Measurements from ENCODE around the gene SUCLG2.

Gene SUCLG2

GRCh38 chr3:67580430-67581000 lies 73.9 kb downstream of the SUCLG2 start:
- H3K4me3 ChIP-seq (ENCODE audit: low read depth, low read length) = no peak overlapping the region
- no peak for DNase-seq (ENCODE audit: low read depth)
- no peak for TF ChIP-seq CTCF (IDR thresholded peaks at IDR 0.05; ENCODE audit: insufficient read depth, low read depth, low read length, missing control alignments)

GRCh38 chr3:67578416-67578815 lies 76.0 kb downstream of the SUCLG2 start:
- TF ChIP-seq CTCF (IDR thresholded peaks at IDR 0.05; ENCODE audit: insufficient read depth, low read depth, low read length, missing control alignments) = no peak
- no peak for DNase-seq (ENCODE audit: low read depth)
- H3K4me3 ChIP-seq (ENCODE audit: low read depth, low read length) = no peak overlapping the region

- no peak for DNase-seq (ENCODE audit: low read depth)
- no peak overlapping the region for H3K4me3 ChIP-seq (ENCODE audit: low read depth, low read length)
- TF ChIP-seq CTCF (IDR thresholded peaks at IDR 0.05; ENCODE audit: insufficient read depth, low read depth, low read length, missing control alignments) = no peak
Observed at GRCh38 chr3:67576441-67576840, 78.0 kb downstream of the SUCLG2 start.

DNA sequence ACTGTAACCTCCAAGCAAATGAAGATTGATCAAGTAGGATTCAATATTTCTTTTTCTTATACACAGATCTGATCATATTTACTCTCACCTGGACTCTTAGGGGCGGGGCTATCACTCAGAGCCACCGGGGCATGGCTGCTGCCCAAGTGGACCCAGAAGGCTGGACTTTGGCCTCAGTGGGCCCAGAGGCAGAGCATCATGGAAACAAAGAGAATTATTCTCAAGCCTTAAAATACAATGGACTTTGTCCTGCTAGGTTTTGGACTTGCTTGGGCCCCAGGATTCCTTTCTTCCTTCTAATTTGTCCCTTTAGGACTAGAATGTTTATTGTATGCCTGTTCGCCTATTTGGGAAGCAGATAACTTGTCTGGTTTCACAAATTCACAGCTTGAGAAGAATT lies 85.1 kb downstream of the SUCLG2 start:
- no peak for TF ChIP-seq CTCF (IDR thresholded peaks at IDR 0.05; ENCODE audit: insufficient read depth, low read depth, low read length, missing control alignments)
- H3K4me3 ChIP-seq (ENCODE audit: low read depth, low read length) = no peak overlapping the region
- DNase-seq (ENCODE audit: low read depth) = no peak

DNA sequence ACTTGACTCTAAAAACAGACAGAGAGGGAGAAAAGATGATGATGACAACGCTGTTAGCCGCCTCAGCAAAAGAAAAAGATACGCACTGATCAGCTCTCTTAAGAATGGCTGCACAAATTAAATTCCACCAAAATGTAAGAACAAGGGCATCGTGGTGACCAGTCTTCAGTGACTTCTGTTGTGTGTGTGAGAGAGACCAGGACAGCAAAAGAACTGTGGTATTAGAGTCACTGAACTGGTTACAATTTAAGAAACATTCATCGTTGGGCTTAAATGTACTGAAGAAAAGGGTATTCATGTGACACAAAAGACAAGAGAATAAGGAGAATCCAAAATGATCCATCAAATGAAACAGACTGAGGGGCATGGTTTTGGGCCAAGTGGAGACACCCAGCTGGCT lies 86.5 kb downstream of the SUCLG2 start:
- DNase-seq (ENCODE audit: low read depth) = no peak
- H3K4me3 ChIP-seq (ENCODE audit: low read depth, low read length) = no peak overlapping the region
- no peak for TF ChIP-seq CTCF (IDR thresholded peaks at IDR 0.05; ENCODE audit: insufficient read depth, low read depth, low read length, missing control alignments)

GRCh38 chr3:67564973-67565372 lies 89.4 kb downstream of the SUCLG2 start:
- no peak for DNase-seq (ENCODE audit: low read depth)
- H3K4me3 ChIP-seq (ENCODE audit: low read depth, low read length) = no peak overlapping the region
- TF ChIP-seq CTCF (IDR thresholded peaks at IDR 0.05; ENCODE audit: insufficient read depth, low read depth, low read length, missing control alignments) = no peak

DNA sequence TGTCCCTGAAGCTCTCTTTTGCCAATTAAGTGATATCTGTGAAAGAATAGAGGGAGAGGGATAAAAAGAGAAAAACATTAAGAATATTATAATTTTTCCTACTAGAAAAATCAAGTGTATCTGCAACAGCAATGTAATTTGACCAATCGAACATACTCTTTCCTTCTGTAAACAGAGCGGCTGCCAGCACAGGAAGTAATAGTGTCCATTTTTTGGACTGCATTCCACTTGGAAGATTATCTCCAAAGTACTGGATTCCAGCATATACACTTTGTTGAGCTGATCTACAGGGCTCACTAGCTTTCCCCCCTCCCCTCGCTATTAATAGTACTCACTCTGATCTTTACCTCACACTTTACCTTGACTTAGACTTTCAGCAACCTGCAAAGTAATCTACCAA lies 90.4 kb downstream of the SUCLG2 start:
- H3K4me3 ChIP-seq (ENCODE audit: low read depth, low read length) = no peak overlapping the region
- no peak for TF ChIP-seq CTCF (IDR thresholded peaks at IDR 0.05; ENCODE audit: insufficient read depth, low read depth, low read length, missing control alignments)
- DNase-seq (ENCODE audit: low read depth) = no peak

Data from GM12865 (cell line).